Fibroblast of lung (primary cell): Measurements from ENCODE around the gene RPRD2. TPM values are rescaled to one million over a fixed set of nuclear protein-coding genes. Genes with fewer than 3 reads are reported as not detected.

ENCODE experiments used
- DNase-seq, 2 donors: peaks; one replicate each; pipeline versions ENCODE4 v3.0.0 to v3.0.0-alpha.2; 2010; ENCODE audit warnings: low read depth in 2 of 2
- H2AFZ ChIP-seq: 2 replicates; pipeline ENCODE4 v1.5.1; 2012; ENCODE audit warnings: low read length, control low read depth, inconsistent platforms
- H3K27ac ChIP-seq: 2 replicates; pipeline ENCODE4 v1.5.1; 2011; ENCODE audit warnings: low read length, control low read depth; ENCODE audit not compliant: insufficient read depth
- H3K27me3 ChIP-seq: 2 replicates; pipeline ENCODE4 v1.5.1; 2011; ENCODE audit warnings: mild to moderate bottlenecking, low read length; ENCODE audit not compliant: control insufficient read depth, insufficient read depth
- H3K36me3 ChIP-seq: 2 replicates; pipeline ENCODE4 v1.5.1; 2011; ENCODE audit warnings: low read length; ENCODE audit not compliant: control insufficient read depth, insufficient read depth
- H3K4me1 ChIP-seq: 2 replicates; pipeline ENCODE4 v1.5.1; 2011; ENCODE audit warnings: low read length; ENCODE audit not compliant: control insufficient read depth, insufficient read depth; ENCODE audit errors: extremely low read depth
- H3K4me2 ChIP-seq: 2 replicates; pipeline ENCODE4 v1.5.1; 2011; ENCODE audit warnings: low read length, control low read depth; ENCODE audit not compliant: insufficient read depth; ENCODE audit errors: extremely low read depth
- H3K4me3 ChIP-seq, 4 experiments: fragments of 200-600 bp in 1 of 4; sonication (generic) in 1 of 4; replicated peaks in 1 of 4; 2 replicates each; pipeline ENCODE4 v1.5.1; 2011 to 2016; ENCODE audit warnings: low read length in 4 of 4, low read depth in 3 of 4, mild to moderate bottlenecking in 3 of 4, control low read depth in 2 of 4, inconsistent platforms in 1 of 4, mixed read lengths in 1 of 4; ENCODE audit not compliant: insufficient read depth in 1 of 4; ENCODE audit errors: control extremely low read depth in 1 of 4
- H3K79me2 ChIP-seq: 2 replicates; pipeline ENCODE4 v1.5.1; 2012; ENCODE audit warnings: mild to moderate bottlenecking, low read length, inconsistent platforms; ENCODE audit not compliant: control insufficient read depth, insufficient read depth
- H3K9ac ChIP-seq: 2 replicates; pipeline ENCODE4 v1.5.1; 2011; ENCODE audit warnings: mild to moderate bottlenecking, low read length, control low read depth; ENCODE audit not compliant: insufficient read depth
- H3K9me3 ChIP-seq: 2 replicates; pipeline ENCODE4 v1.5.1; 2012; ENCODE audit warnings: low read depth, low read length; ENCODE audit not compliant: control insufficient read depth, insufficient read depth
- H4K20me1 ChIP-seq: 2 replicates; pipeline ENCODE4 v1.5.1; 2011; ENCODE audit warnings: low read length; ENCODE audit not compliant: control insufficient read depth, insufficient read depth; ENCODE audit errors: extremely low read depth
- EZH2 ChIP-seq: IDR thresholded peaks from 2 replicates; pipeline ENCODE4 v1.5.1; 2012; ENCODE audit warnings: low read length, control low read depth, mild to moderate bottlenecking; ENCODE audit errors: missing control alignments
- polyA plus RNA-seq, 2 donors: library from polyadenylated mRNA; depleted of rRNA in 1 of 2; stranded (reverse) in 1 of 2; unstranded in 1 of 2; fragments of >200 nt; gene quantifications; 2 replicates each; pipeline ENCODE4 v1.2.1, GENCODE V29; 2011 to 2012; ENCODE audit warnings: missing spikeins in 1 of 2
- total RNA-seq: library from RNA; depleted of rRNA; stranded (reverse); fragments of >200 nt; gene quantifications from 2 replicates; pipeline ENCODE4 v1.2.1, GENCODE V29; 2014
- TF ChIP-seq, protein P1 (sequence below), 2 donors: IDR thresholded peaks in 1 of 2; conservative IDR thresholded peaks in 1 of 2; 1 replicate in 1 of 2; 2 replicates in 1 of 2; pipeline ENCODE4 v1.5.1; 2011 to 2012; ENCODE audit warnings: low read length in 2 of 2, control low read depth in 1 of 2, inconsistent platforms in 1 of 2, low read depth in 1 of 2, mild to moderate bottlenecking in 1 of 2

RPRD2 gene
- total and polyA plus RNA-seq, 2 donors (not counting 1 experiment from before 2014, with no cell fraction given), result 12.1 to 13.4 TPM

DNA sequence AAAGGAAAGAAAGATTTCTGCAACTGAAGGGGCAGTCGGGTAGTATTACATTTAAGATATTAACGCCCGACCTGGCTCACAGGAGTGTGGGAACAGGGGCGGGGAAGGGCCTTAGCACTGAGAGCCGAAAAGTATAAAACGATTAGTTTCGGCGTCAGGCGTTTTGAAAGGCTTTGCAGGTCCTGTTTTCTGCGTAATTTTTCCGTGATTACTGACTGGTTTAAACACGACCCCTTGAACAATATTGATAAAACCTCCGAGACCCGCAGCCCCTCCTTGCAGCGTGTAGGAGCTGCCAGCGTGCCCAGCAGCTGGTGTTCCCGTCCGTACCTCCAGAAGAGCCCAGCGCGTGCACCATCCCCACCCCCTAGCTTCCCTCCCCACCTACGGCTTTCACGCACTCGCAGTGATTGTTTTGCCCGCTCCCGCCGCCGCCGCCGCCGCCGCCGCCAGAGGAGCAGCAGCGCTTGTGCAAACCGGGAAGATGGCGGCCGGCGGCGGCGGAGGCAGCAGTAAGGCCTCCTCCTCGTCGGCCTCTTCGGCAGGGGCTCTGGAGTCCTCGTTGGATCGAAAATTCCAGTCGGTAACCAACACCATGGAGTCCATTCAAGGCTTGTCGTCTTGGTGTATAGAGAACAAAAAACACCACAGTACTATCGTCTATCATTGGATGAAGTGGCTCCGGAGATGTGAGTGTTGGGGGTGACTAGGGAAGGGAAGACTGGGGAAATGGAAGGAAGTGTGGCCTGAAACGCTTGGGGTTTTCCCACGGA lies 470 bp downstream of the RPRD2 start:
- peak overlapping the region; percentile 91 for H3K27ac ChIP-seq
- H3K4me2 ChIP-seq, result peak overlapping the region; percentile 86
- H3K27me3 ChIP-seq, result no peaks in the 10 kb centered on the region
- H2AFZ ChIP-seq, result peak overlapping the region; percentile 88
- peaks cover 43% of the 10 kb centered on the region for H3K79me2 ChIP-seq
- H3K9ac ChIP-seq, result peak overlapping the region; percentile 81
- peak overlapping the region; percentile 74 to 92 (median 89) for H3K4me3 ChIP-seq
- H3K4me1 ChIP-seq, result no peaks in the 10 kb centered on the region
- DNase-seq, result peak; percentile 71 to 77
- no peaks in the 10 kb centered on the region for H4K20me1 ChIP-seq
- TF ChIP-seq, protein P1, sequence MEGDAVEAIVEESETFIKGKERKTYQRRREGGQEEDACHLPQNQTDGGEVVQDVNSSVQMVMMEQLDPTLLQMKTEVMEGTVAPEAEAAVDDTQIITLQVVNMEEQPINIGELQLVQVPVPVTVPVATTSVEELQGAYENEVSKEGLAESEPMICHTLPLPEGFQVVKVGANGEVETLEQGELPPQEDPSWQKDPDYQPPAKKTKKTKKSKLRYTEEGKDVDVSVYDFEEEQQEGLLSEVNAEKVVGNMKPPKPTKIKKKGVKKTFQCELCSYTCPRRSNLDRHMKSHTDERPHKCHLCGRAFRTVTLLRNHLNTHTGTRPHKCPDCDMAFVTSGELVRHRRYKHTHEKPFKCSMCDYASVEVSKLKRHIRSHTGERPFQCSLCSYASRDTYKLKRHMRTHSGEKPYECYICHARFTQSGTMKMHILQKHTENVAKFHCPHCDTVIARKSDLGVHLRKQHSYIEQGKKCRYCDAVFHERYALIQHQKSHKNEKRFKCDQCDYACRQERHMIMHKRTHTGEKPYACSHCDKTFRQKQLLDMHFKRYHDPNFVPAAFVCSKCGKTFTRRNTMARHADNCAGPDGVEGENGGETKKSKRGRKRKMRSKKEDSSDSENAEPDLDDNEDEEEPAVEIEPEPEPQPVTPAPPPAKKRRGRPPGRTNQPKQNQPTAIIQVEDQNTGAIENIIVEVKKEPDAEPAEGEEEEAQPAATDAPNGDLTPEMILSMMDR (conservative IDR thresholded peaks at IDR 0.05 in 1 of 2, IDR thresholded peaks at IDR 0.05 in 1 of 2; ENCODE audit: low read depth in 1 of 2, low read length in 2 of 2), result no peak
- no peak for TF ChIP-seq EZH2
- H3K36me3 ChIP-seq, result peaks cover 3% of the 10 kb centered on the region
- H3K9me3 ChIP-seq, result no peaks in the 10 kb centered on the region

DNA sequence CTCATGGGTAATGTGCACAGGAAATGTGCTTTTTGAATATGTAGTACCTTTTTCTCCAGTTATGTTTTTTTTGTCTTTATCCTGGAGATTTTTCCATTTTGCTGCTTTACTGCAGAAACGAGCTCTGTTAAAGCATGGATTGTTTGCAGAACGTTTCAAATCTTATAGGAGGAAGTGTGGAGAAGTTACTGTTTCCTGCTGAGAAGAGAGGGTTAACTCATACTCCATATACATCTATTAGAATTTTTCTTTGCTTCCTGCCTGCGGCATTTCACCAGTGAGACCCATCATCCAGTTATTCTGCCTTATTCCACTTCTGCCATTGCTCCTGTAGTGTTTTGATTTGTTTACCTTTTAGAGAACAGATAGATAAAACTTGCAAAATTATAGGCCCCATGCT lies 2.0 kb downstream of the RPRD2 start:
- no peaks in the 10 kb centered on the region for H3K4me1 ChIP-seq
- no peaks in the 10 kb centered on the region for H3K27me3 ChIP-seq
- peak overlapping the region; percentile 91 for H3K27ac ChIP-seq
- peak overlapping the region; percentile 86 for H3K4me2 ChIP-seq
- peak overlapping the region; percentile 74 to 92 (median 89) for H3K4me3 ChIP-seq
- no peak for TF ChIP-seq EZH2
- no peaks in the 10 kb centered on the region for H3K9me3 ChIP-seq
- peak overlapping the region; percentile 32 for H3K9ac ChIP-seq
- H2AFZ ChIP-seq, result no peak overlapping the region
- peak; percentile 7 to 10 for DNase-seq
- peaks cover 56% of the 10 kb centered on the region for H3K79me2 ChIP-seq
- no peaks in the 10 kb centered on the region for H4K20me1 ChIP-seq
- H3K36me3 ChIP-seq, result peaks cover 3% of the 10 kb centered on the region

DNA sequence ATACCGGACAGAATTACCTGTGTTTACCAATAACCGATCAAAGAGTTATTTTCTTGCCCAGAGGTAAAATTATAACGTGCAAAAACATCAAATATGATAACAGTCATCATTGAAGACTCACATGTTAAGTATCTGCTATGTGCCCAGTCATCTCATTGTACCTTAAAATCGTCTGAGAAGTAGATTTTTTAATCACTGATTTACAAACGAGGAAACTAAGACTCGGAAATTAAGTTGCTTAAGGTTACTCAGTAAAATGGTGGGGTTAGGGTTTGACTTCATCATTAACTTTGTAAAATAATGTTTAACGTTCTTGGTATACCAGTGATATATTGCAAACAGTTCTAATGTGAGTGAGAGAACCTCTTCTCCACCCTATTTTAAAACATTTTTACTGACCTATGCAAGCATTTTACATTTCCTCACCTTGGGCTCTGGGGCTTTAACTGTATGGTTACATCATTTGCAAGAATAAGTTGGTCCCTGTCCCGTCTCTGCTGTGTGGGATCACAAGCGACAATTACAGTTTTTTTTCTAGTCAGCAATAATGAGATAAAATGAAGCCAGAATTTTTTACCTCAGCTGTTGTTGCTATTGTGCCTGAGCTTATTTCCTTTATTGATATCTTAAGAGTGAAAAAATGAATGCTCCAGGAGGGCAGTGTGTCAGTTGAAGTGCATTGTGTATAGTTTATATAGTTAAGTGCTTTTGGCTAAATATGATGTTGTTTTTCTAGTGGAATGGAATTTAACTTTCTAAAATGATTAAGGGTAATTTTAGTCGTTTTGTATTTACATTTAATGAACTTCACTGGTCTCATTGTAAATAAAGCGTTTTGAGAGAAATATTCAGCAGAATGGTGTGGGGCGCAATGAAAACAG lies 2.7 kb downstream of the RPRD2 start:
- Histone ChIP-seq H3K4me1 (no peaks in the 10 kb centered on the region), H3K36me3 (peaks cover 3% of the 10 kb centered on the region), H3K27me3 (no peaks in the 10 kb centered on the region), H2AFZ (no peak overlapping the region), H3K4me2 (peak overlapping the region; percentile 86), H3K4me3 (peak overlapping the region; percentile 74 to 92 (median 89)), H4K20me1 (no peaks in the 10 kb centered on the region), H3K9me3 (no peaks in the 10 kb centered on the region), H3K27ac (no peak overlapping the region), H3K9ac (no peak overlapping the region), H3K79me2 (peaks cover 64% of the 10 kb centered on the region)
- TF ChIP-seq EZH2, result no peak
- TF ChIP-seq, protein P1 (conservative IDR thresholded peaks at IDR 0.05 in 1 of 2, IDR thresholded peaks at IDR 0.05 in 1 of 2; ENCODE audit: low read depth in 1 of 2, low read length in 2 of 2), result no peak
- peak; percentile 10 to 42 for DNase-seq
